ENCODE measurements around the gene PAPSS1. TPM values are rescaled to one million over a fixed set of nuclear protein-coding genes. Genes with fewer than 3 reads are reported as not detected.

Gene PAPSS1
- 50.9 and 73.5 TPM in 2 replicates for total RNA-seq

DNA sequence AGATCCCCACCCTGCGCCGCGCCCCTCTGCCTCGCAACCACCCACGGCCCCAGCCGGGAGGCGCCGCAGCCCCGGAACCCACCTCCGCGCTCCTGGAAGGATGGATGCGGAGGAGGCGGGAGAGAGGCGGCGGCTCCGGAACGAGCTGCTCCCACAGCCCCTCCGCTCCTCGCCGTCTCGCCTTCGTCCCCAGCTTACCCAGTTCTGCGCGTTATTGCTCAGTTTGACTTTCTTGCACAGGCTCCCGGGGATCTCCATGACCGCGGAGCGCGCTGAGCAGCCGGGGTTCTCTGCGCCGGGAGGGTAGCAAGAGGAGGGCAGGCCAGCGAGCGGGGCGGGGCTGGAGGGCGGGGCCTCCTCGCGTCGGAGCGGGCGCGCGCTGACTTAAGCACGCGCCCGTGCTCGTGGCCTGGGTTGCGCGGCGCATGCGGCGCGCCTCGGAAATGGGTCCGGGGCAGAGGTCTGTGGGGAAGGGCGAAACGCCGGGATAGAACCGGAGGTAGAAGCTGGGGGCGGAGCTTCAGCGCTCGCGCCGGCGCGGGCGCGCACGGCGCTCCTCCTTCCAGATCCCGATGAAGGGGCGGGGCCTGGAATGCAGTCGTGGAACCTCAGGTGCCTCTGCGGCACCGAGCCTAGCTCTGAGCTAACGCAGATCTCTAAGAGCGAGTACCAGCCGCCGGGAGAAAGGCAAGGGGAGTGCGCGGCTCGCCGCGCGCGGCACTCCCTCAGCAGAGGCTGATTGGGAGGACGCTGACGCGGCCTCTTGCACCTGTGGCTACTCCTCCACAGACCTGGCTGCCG lies at the start of gene PAPSS1:
Gene PAPSS1, minus strand, starts transcription at position 313 of the 801 bp plus-strand sequence. Its CDS starts 55 bp downstream, at position 258.

Other genes with a start within 250 kb of the PAPSS1 start
- gene SGMS2, start 104.7 kb upstream of the PAPSS1 start, total RNA-seq: 126 and 139 TPM in 2 replicates
- gene CYP2U1, start 211.3 kb upstream of the PAPSS1 start, total RNA-seq: 4.1 and 9.4 TPM in 2 replicates